H1 (cell line): ENCODE data around the gene CDC42. TPM values are rescaled to one million over a fixed set of nuclear protein-coding genes. Genes with fewer than 3 reads are reported as not detected.

Experiments used
- CTCF ChIA-PET: fragments of 300-600 bp; sonication (Branson Sonifier 250); formaldehyde crosslinking; loops from one replicate; lab custom pipeline; 2021; ENCODE audit not compliant: partially characterized antibody; lab: Charles Lee
- POLR2A ChIA-PET: fragments of 300-600 bp; sonication (Branson Sonifier 250); formaldehyde crosslinking; loops from one replicate; lab custom pipeline; 2021; ENCODE audit warnings: inconsistent platforms; ENCODE audit not compliant: partially characterized antibody; lab: Charles Lee
- DNase-seq, 2 experiments: peaks; one replicate each; pipeline versions ENCODE4 v3.0.0 to v3.0.0-alpha.2; 2010 to 2022; ENCODE audit warnings: low spot score in 2 of 2, low read depth in 1 of 2, mixed read lengths in 1 of 2
- FAIRE-seq: peaks from 2 replicates; lab custom pipeline; 2011; peaks lifted over from hg19 to GRCh38; lab: Jason Lieb, UNC
- H2AFZ ChIP-seq: 2 replicates; pipeline ENCODE4 v1.8.1; 2012; ENCODE audit warnings: low read length, inconsistent platforms
- H2AK5ac ChIP-seq: 2 replicates; pipeline ENCODE4 v1.6.1; 2013; ENCODE audit warnings: low read depth, low read length
- H2BK120ac ChIP-seq: replicated peaks from 2 replicates; pipeline ENCODE3; 2013; ENCODE audit warnings: low read depth, low read length, inconsistent platforms
- H2BK12ac ChIP-seq: 2 replicates; pipeline ENCODE4 v1.6.1; 2013; ENCODE audit warnings: low read depth, low read length
- H2BK15ac ChIP-seq: 2 replicates; pipeline ENCODE4 v1.6.1; 2013; ENCODE audit warnings: low read length
- H2BK20ac ChIP-seq: 2 replicates; pipeline ENCODE4 v1.6.1; 2013; ENCODE audit warnings: low read length
- H2BK5ac ChIP-seq: 2 replicates; pipeline ENCODE4 v1.6.1; 2013; ENCODE audit warnings: low read depth, low read length
- H3K14ac ChIP-seq: 2 replicates; pipeline ENCODE4 v1.6.1; 2013; ENCODE audit warnings: inconsistent platforms; ENCODE audit not compliant: insufficient read length
- H3K18ac ChIP-seq: 2 replicates; pipeline ENCODE4 v1.6.1; 2013; ENCODE audit warnings: low read length; ENCODE audit errors: extremely low read depth
- H3K23ac ChIP-seq: 2 replicates; pipeline ENCODE4 v1.6.1; 2013; ENCODE audit warnings: inconsistent platforms; ENCODE audit not compliant: insufficient read length
- H3K23me2 ChIP-seq: 2 replicates; pipeline ENCODE4 v1.6.1; 2013; ENCODE audit warnings: low read depth, low read length
- H3K27ac ChIP-seq: 2 replicates; pipeline ENCODE4 v1.6.1; 2011; ENCODE audit warnings: low read depth, low read length, inconsistent platforms
- H3K27me3 ChIP-seq, 4 experiments: replicated peaks in 1 of 4; 1 replicate in 1 of 4; 2 replicates in 3 of 4; pipeline versions ENCODE4 v1.6.1 to v1.8.1; 2011 to 2013; ENCODE audit warnings: low read length in 3 of 4, mild to moderate bottlenecking in 3 of 4, inconsistent platforms in 2 of 4, mixed read lengths in 2 of 4, moderate library complexity in 1 of 4; ENCODE audit not compliant: control insufficient read depth in 3 of 4, insufficient read depth in 3 of 4; ENCODE audit errors: extremely low read depth in 1 of 4
- H3K36me3 ChIP-seq, 4 experiments: 2 replicates each; pipeline versions ENCODE4 v1.6.1 to v1.8.1; 2011 to 2013; ENCODE audit warnings: mild to moderate bottlenecking in 4 of 4, low read length in 3 of 4, moderate library complexity in 2 of 4, control low read depth in 1 of 4, inconsistent platforms in 1 of 4; ENCODE audit not compliant: insufficient read depth in 4 of 4, control insufficient read depth in 2 of 4
- H3K4ac ChIP-seq: replicated peaks from 2 replicates; pipeline ENCODE3; 2013; ENCODE audit warnings: low read length, low read depth, mixed read lengths, inconsistent platforms; ENCODE audit not compliant: insufficient read length
- H3K4me1 ChIP-seq, 4 experiments: replicated peaks in 1 of 4; 1 replicate in 1 of 4; 2 replicates in 3 of 4; pipeline versions ENCODE4 v1.6.1 to v1.8.1; 2011 to 2013; ENCODE audit warnings: low read length in 3 of 4, inconsistent platforms in 2 of 4, mixed read lengths in 1 of 4; ENCODE audit not compliant: insufficient read depth in 4 of 4, control insufficient read depth in 3 of 4
- H3K4me2 ChIP-seq, 2 experiments: 2 replicates each; pipeline versions ENCODE4 v1.6.1 to v1.8.1; 2011 to 2013; ENCODE audit warnings: low read depth in 2 of 2, low read length in 2 of 2, control low read depth in 1 of 2, inconsistent platforms in 1 of 2, mild to moderate bottlenecking in 1 of 2; ENCODE audit not compliant: insufficient read depth in 1 of 2
- H3K4me3 ChIP-seq, 4 experiments: fragments of 200-600, 300-600 bp in 1 of 4; sonication (generic), shearing (Covaris generic), sonication (Bioruptor Twin) in 1 of 4; 2 replicates each; pipeline versions ENCODE4 v1.5.1 to v1.8.1; 2011 to 2016; ENCODE audit warnings: low read length in 4 of 4, low read depth in 3 of 4, control low read depth in 2 of 4, inconsistent platforms in 2 of 4, mild to moderate bottlenecking in 2 of 4, mixed read lengths in 1 of 4, moderate library complexity in 1 of 4; ENCODE audit not compliant: insufficient read depth in 2 of 4; ENCODE audit errors: extremely low read depth in 1 of 4
- H3K56ac ChIP-seq: replicated peaks from 2 replicates; pipeline ENCODE3; 2013; ENCODE audit warnings: low read depth, mild to moderate bottlenecking, mixed read lengths, low read length, inconsistent platforms; ENCODE audit not compliant: insufficient read length
- H3K79me1 ChIP-seq: 2 replicates; pipeline ENCODE4 v1.6.1; 2013; ENCODE audit warnings: low read depth, low read length, control low read depth
- H3K79me2 ChIP-seq, 2 experiments: 2 replicates each; pipeline versions ENCODE4 v1.6.1 to v1.8.1; 2012 to 2013; ENCODE audit warnings: low read length in 2 of 2, mild to moderate bottlenecking in 2 of 2, inconsistent platforms in 1 of 2; ENCODE audit not compliant: insufficient read depth in 2 of 2, control insufficient read depth in 1 of 2
- H3K9ac ChIP-seq, 4 experiments: replicated peaks in 1 of 4; 1 replicate in 1 of 4; 2 replicates in 3 of 4; pipeline versions ENCODE4 v1.6.1 to v1.8.1; 2011 to 2013; ENCODE audit warnings: low read depth in 3 of 4, low read length in 3 of 4, control low read depth in 2 of 4, mild to moderate bottlenecking in 2 of 4, moderate library complexity in 2 of 4, inconsistent platforms in 1 of 4; ENCODE audit errors: extremely low read depth in 1 of 4
- H3K9me3 ChIP-seq, 2 experiments: 2 replicates each; pipeline versions ENCODE4 v1.6.1 to v1.8.1; 2012 to 2013; ENCODE audit warnings: mild to moderate bottlenecking in 2 of 2, moderate library complexity in 2 of 2, control low read depth in 1 of 2, inconsistent platforms in 1 of 2, low read depth in 1 of 2, low read length in 1 of 2, mixed read lengths in 1 of 2; ENCODE audit not compliant: insufficient read depth in 2 of 2
- H4K20me1 ChIP-seq, 2 experiments: replicated peaks in 1 of 2; 2 replicates each; pipeline versions ENCODE3 to v1.8.1; 2011 to 2013; ENCODE audit warnings: inconsistent platforms in 2 of 2, low read length in 2 of 2, mild to moderate bottlenecking in 1 of 2; ENCODE audit not compliant: insufficient read depth in 2 of 2, control insufficient read depth in 1 of 2
- H4K5ac ChIP-seq: 2 replicates; pipeline ENCODE4 v1.6.1; 2013; ENCODE audit warnings: low read length, low read depth, mixed read lengths, inconsistent platforms; ENCODE audit not compliant: insufficient read length
- H4K8ac ChIP-seq: 2 replicates; pipeline ENCODE4 v1.8.0; 2013; ENCODE audit warnings: mild to moderate bottlenecking, moderate library complexity, low read length, inconsistent platforms; ENCODE audit not compliant: insufficient read depth; ENCODE audit errors: extremely low read depth
- H4K91ac ChIP-seq: replicated peaks from 2 replicates; pipeline ENCODE3; 2013; ENCODE audit warnings: low read length, mixed read lengths, inconsistent platforms; ENCODE audit not compliant: insufficient read length
- ATF3 ChIP-seq: IDR thresholded peaks from 2 replicates; pipeline ENCODE4 v1.6.1; 2011; ENCODE audit warnings: low read depth, mild to moderate bottlenecking, low read length; ENCODE audit not compliant: insufficient read depth
- BRCA1 ChIP-seq: IDR thresholded peaks from 2 replicates; pipeline ENCODE4 v1.6.1; 2012; ENCODE audit warnings: low read depth, low read length, improper control_type of control experiment
- CHD2 ChIP-seq: IDR thresholded peaks from 2 replicates; pipeline ENCODE4 v1.6.1; 2012; ENCODE audit warnings: low read length, improper control_type of control experiment
- EGR1 ChIP-seq: IDR thresholded peaks from 2 replicates; pipeline ENCODE4 v1.6.1; 2011; ENCODE audit warnings: low read depth, low read length, borderline replicate concordance
- GTF2F1 ChIP-seq: IDR thresholded peaks from 2 replicates; pipeline ENCODE4 v1.6.1; 2012; ENCODE audit warnings: low read depth, low read length, improper control_type of control experiment, borderline replicate concordance
- HDAC6 ChIP-seq: IDR thresholded peaks from one replicate; pipeline ENCODE4 v1.7.1; 2012; ENCODE audit warnings: low read depth, mild to moderate bottlenecking, inconsistent platforms, low read length, moderate library complexity
- JUN ChIP-seq: IDR thresholded peaks from 2 replicates; pipeline ENCODE4 v1.6.1; 2011; ENCODE audit warnings: low read depth, mild to moderate bottlenecking, improper control_type of control experiment, low read length
- KDM5A ChIP-seq: fragments of 200-600 bp; IDR thresholded peaks from 2 replicates; pipeline ENCODE4 v1.7.1; 2012; ENCODE audit warnings: mild to moderate bottlenecking, low read length, inconsistent platforms, mixed read lengths
- POLR2A ChIP-seq, 2 experiments: IDR thresholded peaks; 1 replicate in 1 of 2; 2 replicates in 1 of 2; pipeline ENCODE4 v1.6.1; 2011; ENCODE audit warnings: low read depth in 2 of 2, low read length in 2 of 2, mild to moderate bottlenecking in 2 of 2; ENCODE audit errors: control extremely low read depth in 1 of 2
- SAP30 ChIP-seq: fragments of 300-600 bp; sonication (generic); IDR thresholded peaks from 2 replicates; pipeline ENCODE4 v1.7.1; 2012; ENCODE audit warnings: low read length, moderate library complexity, mild to moderate bottlenecking, inconsistent platforms; ENCODE audit not compliant: insufficient read depth, insufficient replicate concordance
- SIN3A ChIP-seq, 2 experiments: IDR thresholded peaks in 1 of 2; conservative IDR thresholded peaks in 1 of 2; 2 replicates each; pipeline ENCODE4 v1.6.1; 2011 to 2012; ENCODE audit warnings: low read length in 2 of 2, improper control_type of control experiment in 1 of 2, low read depth in 1 of 2, mild to moderate bottlenecking in 1 of 2
- SP2 ChIP-seq: IDR thresholded peaks from 2 replicates; pipeline ENCODE4 v1.6.1; 2012; ENCODE audit warnings: mild to moderate bottlenecking, low read length, inconsistent platforms
- SRF ChIP-seq: IDR thresholded peaks from 2 replicates; pipeline ENCODE4 v1.6.1; 2011; ENCODE audit warnings: mild to moderate bottlenecking, low read depth, low read length, moderate library complexity
- ZNF274 ChIP-seq: IDR thresholded peaks from 2 replicates; pipeline ENCODE4 v1.7.0; 2012; ENCODE audit warnings: low read length, borderline replicate concordance; ENCODE audit errors: extremely low read depth
- WGBS, 2 experiments: shearing (Covaris generic) in 1 of 2; methylation state at CpG; one replicate each; pipeline versions ENCODE4 v1.1.6 to v1.1.7; 2013 to 2015; ENCODE audit warnings: low lambda C conversion rate in 2 of 2, mixed read lengths in 2 of 2, inconsistent platforms in 1 of 2, low coverage in 1 of 2, missing lambda C conversion rate in 1 of 2; ENCODE audit not compliant: insufficient replicate concordance in 2 of 2, insufficient coverage in 1 of 2, insufficient read length in 1 of 2; ENCODE audit errors: extremely low coverage in 1 of 2, missing lambda C conversion rate in 1 of 2; 5-methylcytosine and 5-hydroxymethylcytosine counted together
- polyA plus RNA-seq, 7 experiments: library from polyadenylated mRNA; depleted of rRNA in 3 of 7; stranded (reverse) in 5 of 7; unstranded in 2 of 7; fragments of >200 nt in 5 of 7; fragments of 200-250 nt in 2 of 7; gene quantifications; 1 replicate in 5 of 7; 2 replicates in 1 of 7; 4 replicates in 1 of 7; pipeline versions ENCODE4 v1.2.1 to v1.2.3, GENCODE V29; 2011 to 2013; ENCODE audit warnings: missing spikeins in 2 of 7, mixed read lengths in 2 of 7
- total RNA-seq: library from RNA; stranded (reverse); fragmentation: NEBNext Ultra II Directional; extraction: Animal tissue kit (Norgen Biotek cat#: 25700); gene quantifications from 2 replicates; pipeline ENCODE4 v1.2.1, GENCODE V29; 2021

CDC42 gene
- total and polyA plus RNA-seq, 2 of the 8 experiments (the other 6 are each of a cell fraction or from before 2014, with no cell fraction given): 110 to 179 TPM

- no peak for DNase-seq
- H3K9ac ChIP-seq: no peak overlapping the region
- 88% methylated on average over 2 of the region's 2 CpGs; no CpG with 5 or more reads in 1 of the 2 experiments for WGBS, 2 experiments
- H3K18ac ChIP-seq: no peak overlapping the region
- H4K8ac ChIP-seq: no peak overlapping the region
- no peak overlapping the region for H3K4me3 ChIP-seq
- H2AFZ ChIP-seq: no peak overlapping the region
- H3K23ac ChIP-seq: no peak overlapping the region
- H3K4ac ChIP-seq: no peak overlapping the region
- no peak overlapping the region for H2AK5ac ChIP-seq
- no peaks in the 10 kb centered on the region for H3K23me2 ChIP-seq
- H2BK120ac ChIP-seq: no peak overlapping the region
- H3K56ac ChIP-seq: no peak overlapping the region
- H4K5ac ChIP-seq: no peak overlapping the region
- no peak overlapping the region for H3K4me2 ChIP-seq
- POLR2A ChIA-PET: interaction anchor here (1.2 kb wide), 1 partner anchor 22 kb away, joined by 4 read pairs; no protein-coding TSS in a partner anchor
- peaks cover 14 to 86% of the 10 kb centered on the region in 2 experiments for H3K79me2 ChIP-seq
- H4K20me1 ChIP-seq: peaks cover 8 to 15% of the 10 kb centered on the region in 2 experiments
- CTCF ChIA-PET: interaction anchor here (0.8 to 1.1 kb wide), 2 partner anchors 10 to 112 kb away, joined by 3 read pairs; no protein-coding TSS in a partner anchor
- no peak overlapping the region for H2BK15ac ChIP-seq
- no peak for FAIRE-seq
- no peak overlapping the region for H3K14ac ChIP-seq
- H3K9me3 ChIP-seq: no peaks in the 10 kb centered on the region
- no peak overlapping the region for H2BK20ac ChIP-seq
- no peak overlapping the region for H2BK5ac ChIP-seq
- H3K27me3 ChIP-seq: no peaks in the 10 kb centered on the region
- H4K91ac ChIP-seq: no peak overlapping the region
- no peak overlapping the region for H2BK12ac ChIP-seq
- no peak overlapping the region for H3K27ac ChIP-seq
- 0 out of 2 replicates have a peak, but pooled peaks cover 2% of the 10 kb centered on the region for H3K79me1 ChIP-seq
- peaks cover 0 to 8% (median 1%) of the 10 kb centered on the region in 4 experiments; a peak in 5 of 7 replicates for H3K4me1 ChIP-seq
- peaks cover 0 to 7% (median 0%) of the 10 kb centered on the region in 4 experiments; a peak in 2 of 8 replicates for H3K36me3 ChIP-seq
- TF ChIP-seq ATF3: no peak
- TF ChIP-seq SRF: no peak
- TF ChIP-seq POLR2A (IDR thresholded peaks at IDR 0.05; ENCODE audit: control extremely low read depth in 1 of 2, low read depth in 2 of 2, low read length in 2 of 2): no peak
- TF ChIP-seq SAP30: no peak
- no peak for TF ChIP-seq SP2
- TF ChIP-seq JUN: no peak
- no peak for TF ChIP-seq CHD2
- TF ChIP-seq EGR1: no peak
- no peak for TF ChIP-seq KDM5A
- no peak for TF ChIP-seq GTF2F1
- no peak for TF ChIP-seq BRCA1
- no peak for TF ChIP-seq HDAC6
- no peak for TF ChIP-seq SIN3A (conservative IDR thresholded peaks at IDR 0.05 in 1 of 2, IDR thresholded peaks at IDR 0.05 in 1 of 2; ENCODE audit: low read depth in 1 of 2, low read length in 2 of 2)
- TF ChIP-seq ZNF274: no peak
Observed at GRCh38 chr1:22075718-22076117, 23.2 kb downstream of the CDC42 start.
